Activated CD8-positive, alpha-beta memory T cell treated with anti-CD3 and anti-CD28 coated beads, Interleukin-2, amount 50 U/mL, for 24 hours (primary cell): ENCODE data around the gene PLCXD3.
"Not testable (repeated sequence)": the region's sequence is repeated elsewhere in the genome, so short reads cannot be mapped to it uniquely, and the experiment has no call there.

ENCODE experiments used
- DNase-seq: peaks from one replicate; pipeline ENCODE4 v3.0.0-alpha.2; 2020; ENCODE audit errors: extremely low read depth

PLCXD3 gene

GRCh38 chr5:41485533-41485932, 24.9 kb downstream of the PLCXD3 start:
- no peak for DNase-seq

GRCh38 chr5:41482715-41483114, 27.7 kb downstream of the PLCXD3 start:
- no peak for DNase-seq

- no peak for DNase-seq
Measured at GRCh38 chr5:41482173-41482572, 28.2 kb downstream of the PLCXD3 start.

- not testable (repeated sequence) for DNase-seq
Measured at GRCh38 chr5:41471571-41472208, 38.7 kb downstream of the PLCXD3 start.

GRCh38 chr5:41465493-41466171, 44.8 kb downstream of the PLCXD3 start:
- DNase-seq, result no peak

GRCh38 chr5:41459557-41459956, 50.8 kb downstream of the PLCXD3 start:
- DNase-seq, result no peak

- DNase-seq, result no peak
Measured at GRCh38 chr5:41457094-41457493, 53.3 kb downstream of the PLCXD3 start.

- no peak for DNase-seq
Measured at GRCh38 chr5:41452506-41452905, 57.9 kb downstream of the PLCXD3 start.

DNA sequence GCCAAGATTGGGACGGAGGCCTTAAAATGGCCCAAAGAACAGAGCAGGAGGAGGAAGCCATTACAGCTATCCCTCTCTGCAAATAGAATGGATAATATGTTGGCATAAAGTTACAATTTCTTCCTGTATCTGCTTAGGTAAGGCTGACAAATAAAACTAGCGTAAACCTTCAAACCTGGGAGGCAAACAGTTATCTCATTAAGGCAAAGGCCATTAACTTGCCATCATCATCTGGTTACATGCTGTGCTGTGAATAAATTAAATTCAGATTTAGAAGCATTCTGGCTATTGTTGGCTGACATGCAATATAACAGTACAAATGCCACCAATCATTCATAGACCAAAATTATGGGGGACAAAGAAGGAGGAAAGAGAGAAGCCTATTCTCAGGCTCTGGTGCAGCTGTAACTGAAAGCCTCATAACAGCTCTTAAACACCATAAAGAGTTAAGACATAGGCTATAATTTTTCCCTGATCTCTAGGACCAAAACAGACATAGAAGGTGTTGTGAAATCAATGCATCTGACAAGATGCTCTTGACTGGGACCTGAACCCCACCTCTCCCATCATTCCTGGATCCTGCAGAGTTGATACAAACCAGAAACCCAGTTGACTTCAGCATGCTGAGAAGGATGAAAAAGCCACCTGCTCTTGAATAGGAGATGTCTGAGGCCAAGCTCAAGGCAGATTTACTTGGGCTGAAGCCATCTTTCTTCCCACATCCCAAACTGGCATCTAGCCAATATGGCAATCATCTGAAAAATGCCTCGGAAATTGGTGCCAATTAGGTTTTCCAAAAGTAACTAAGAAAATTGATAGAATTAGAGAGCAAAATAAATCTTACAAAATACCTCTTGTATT, 62.5 kb downstream of the PLCXD3 start:
- DNase-seq, result no peak

DNA sequence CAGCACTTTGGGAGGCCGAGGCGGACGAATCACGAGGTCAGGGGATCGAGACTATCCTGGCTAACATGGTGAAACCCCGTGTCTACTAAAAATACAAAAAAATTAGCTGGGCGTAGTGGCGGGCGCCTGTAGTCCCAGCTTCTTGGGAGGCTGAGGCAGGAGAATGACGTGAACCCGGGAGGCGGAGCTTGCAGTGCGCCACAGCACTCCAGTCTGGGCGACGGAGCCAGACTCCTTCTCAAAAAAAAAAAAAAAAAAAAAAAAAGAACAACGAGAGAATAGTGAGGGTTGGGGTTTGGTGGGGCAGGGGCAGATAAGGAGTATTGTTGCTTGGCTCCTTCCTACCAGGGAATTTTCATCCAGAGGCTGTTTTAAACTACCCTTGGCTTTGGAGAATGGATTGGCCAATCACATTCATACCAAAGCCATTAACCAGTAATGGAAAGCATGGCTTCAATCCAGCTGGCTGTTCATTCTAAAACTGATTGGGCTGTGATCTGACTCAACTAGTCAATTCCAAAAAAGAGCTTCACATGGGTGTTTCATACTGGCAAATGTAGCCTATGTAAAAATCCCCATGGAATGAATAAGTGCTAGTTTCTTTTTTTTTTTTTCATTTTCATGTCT, 64.4 kb downstream of the PLCXD3 start:
- no peak for DNase-seq

DNA sequence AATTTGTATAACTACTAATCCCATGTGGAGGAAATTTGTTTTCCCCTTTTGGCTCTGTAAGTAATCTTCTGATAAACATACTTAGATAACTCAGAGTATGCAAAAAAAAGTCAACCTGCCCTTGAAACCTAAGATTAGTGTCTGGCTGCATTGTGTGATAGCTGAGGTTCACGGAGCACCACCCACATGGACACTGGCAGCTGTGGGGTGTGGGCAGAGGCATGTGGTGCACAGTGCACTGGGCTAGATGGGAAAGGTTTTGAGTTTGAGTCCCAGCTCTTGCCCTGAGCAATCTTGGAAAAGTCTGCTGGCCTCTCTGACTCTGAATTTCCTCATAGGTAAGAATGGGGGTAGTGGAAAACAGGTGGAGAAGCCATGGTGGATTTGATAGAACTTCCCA, 75.1 kb downstream of the PLCXD3 start:
- DNase-seq, result no peak

DNA sequence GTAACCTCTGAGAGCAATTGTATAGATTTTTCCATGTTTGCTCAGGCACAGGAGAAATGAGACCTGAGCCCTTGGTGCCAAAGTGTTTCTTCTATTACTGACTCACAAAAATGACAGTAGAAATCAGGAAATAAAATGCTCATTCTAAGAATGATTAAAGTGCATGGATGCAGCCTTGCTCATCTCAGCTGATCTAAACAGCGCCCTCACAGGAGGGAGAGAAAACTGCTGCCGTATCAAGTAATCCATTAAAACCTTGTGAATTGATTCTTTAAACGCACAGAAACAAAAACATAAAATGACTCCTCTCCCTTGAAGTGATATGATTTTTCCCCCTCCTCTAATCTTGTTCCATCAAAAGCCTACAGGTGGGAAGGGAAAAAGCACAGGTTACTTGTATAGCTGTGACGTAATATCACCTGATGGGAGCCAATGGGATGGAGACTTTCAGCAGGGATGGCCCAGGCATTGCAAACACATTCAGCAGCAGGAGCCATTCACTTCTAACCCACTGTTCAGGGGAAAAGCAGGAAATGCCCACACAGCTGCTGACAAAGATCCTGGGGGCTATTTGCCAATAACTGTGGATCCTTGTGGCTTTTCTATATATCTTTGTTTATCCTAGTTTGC, 76.7 kb downstream of the PLCXD3 start:
- DNase-seq, result no peak

DNA sequence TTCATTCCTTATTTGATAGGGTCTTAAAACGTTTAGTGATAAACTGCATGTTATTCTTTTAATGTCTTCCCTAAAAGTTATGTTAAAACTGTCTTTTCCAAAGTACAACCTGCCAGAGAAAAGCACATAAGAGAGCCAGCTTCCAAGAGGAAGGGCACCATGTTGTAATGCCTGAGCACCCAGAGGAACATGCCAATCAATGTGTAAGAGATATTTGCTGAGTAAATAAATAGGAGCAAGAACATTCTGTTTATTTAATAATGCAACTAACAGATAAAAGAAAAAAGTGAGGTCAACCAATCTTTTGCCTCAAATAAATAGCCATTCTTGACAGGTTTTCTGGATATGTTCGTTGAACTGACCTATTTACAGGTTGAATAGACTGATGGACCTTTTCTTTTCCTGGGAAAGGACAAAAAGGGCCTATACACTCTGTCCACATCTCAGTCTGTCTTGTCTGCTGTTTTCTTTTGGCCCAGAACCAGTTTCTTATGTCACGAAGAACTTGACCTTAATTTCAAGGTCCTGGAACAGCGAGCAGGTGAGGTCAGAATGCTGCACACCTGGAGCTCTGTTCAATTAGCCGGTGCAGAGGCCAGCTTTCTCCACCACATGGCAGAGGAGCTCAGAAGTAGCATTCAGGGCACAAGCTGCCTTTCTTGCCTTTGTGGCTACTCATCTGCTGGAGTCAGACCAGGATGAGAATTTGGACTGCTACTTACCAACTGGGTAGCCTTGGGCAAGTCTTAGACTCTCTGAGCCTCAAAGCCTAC, 77.7 kb downstream of the PLCXD3 start:
- DNase-seq, result no peak

DNA sequence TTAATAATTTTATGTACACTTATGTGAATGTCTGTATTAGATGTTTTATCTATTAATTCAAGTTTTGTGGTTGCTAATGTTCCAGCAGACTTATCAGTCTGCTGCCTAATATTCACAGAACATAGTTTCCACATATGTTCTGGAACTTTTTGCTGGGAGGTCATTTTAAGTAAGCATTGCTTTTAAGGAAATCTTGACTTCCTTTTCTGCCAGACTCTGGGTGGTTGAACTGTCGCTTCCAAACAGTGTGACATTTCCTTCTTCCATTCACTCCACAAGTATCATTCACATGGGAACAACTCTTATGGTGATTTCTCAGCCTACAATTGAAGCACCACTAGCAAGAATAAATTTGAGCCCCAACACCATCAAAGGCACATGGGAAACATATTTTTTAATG, 82.9 kb downstream of the PLCXD3 start:
- DNase-seq, result no peak

GRCh38 chr5:41425736-41426135, 84.7 kb downstream of the PLCXD3 start:
- DNase-seq, result no peak

GRCh38 chr5:41420492-41421067, 89.8 kb downstream of the PLCXD3 start:
- DNase-seq, result no peak

GRCh38 chr5:41418220-41419031, 92.0 kb downstream of the PLCXD3 start:
- DNase-seq, result no peak

GRCh38 chr5:41416336-41416735, 94.1 kb downstream of the PLCXD3 start:
- no peak for DNase-seq

GRCh38 chr5:41415242-41415641, 95.2 kb downstream of the PLCXD3 start:
- no peak for DNase-seq

DNA sequence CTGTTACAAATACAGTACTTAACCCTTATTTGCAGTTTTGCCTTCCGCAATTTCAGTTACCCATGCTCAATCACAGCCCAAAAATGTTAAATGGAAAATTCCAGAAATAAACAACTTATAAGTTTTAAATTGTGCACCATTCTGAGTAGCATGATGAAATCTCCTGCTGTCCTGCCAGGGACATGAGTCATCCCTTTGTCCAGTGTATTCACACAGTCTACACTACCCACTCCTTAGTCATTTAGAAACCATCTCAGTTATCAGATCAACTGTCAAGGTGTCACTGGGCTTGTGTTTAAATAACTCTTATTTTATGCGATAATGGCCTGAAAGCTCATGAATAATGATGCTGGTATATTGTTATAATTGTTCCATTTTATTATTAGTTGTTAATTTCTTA, 95.8 kb downstream of the PLCXD3 start:
- DNase-seq, result no peak
